SK-N-SH treated with all-trans-retinoic acid at 6 μM for 48 hours (cell line): ENCODE data around the gene GPSM1.

Source experiments
- ARNTL ChIP-seq: fragments of 450-650 bp; formaldehyde crosslinking; IDR thresholded peaks from 2 replicates; pipeline ENCODE4 v1.5.0; 2020; ENCODE audit warnings: low read depth, mild to moderate bottlenecking, moderate library complexity, borderline replicate concordance
- RARB ChIP-seq: fragments of 250-450 bp; sonication (Bioruptor Pico); IDR thresholded peaks from 2 replicates; pipeline ENCODE4 v1.8.0; 2021; ENCODE audit warnings: mild to moderate bottlenecking, moderate library complexity
- TSHZ2 ChIP-seq: fragments of 250-450 bp; sonication (Bioruptor Pico); IDR thresholded peaks from 2 replicates; pipeline ENCODE4 v1.5.0; 2020; ENCODE audit warnings: mild to moderate bottlenecking, moderate library complexity
- TF ChIP-seq, protein P1 (sequence below): fragments of 250-450 bp; sonication (Bioruptor Pico); IDR thresholded peaks from 2 replicates; pipeline ENCODE4 v1.8.0; 2020; ENCODE audit warnings: mild to moderate bottlenecking, moderate library complexity, borderline replicate concordance
- TF ChIP-seq, protein P2 (sequence below): fragments of 250-450 bp; sonication (Bioruptor Pico); IDR thresholded peaks from 2 replicates; pipeline ENCODE4 v1.5.1; 2020; ENCODE audit warnings: low read depth, mild to moderate bottlenecking, moderate library complexity

DNA sequence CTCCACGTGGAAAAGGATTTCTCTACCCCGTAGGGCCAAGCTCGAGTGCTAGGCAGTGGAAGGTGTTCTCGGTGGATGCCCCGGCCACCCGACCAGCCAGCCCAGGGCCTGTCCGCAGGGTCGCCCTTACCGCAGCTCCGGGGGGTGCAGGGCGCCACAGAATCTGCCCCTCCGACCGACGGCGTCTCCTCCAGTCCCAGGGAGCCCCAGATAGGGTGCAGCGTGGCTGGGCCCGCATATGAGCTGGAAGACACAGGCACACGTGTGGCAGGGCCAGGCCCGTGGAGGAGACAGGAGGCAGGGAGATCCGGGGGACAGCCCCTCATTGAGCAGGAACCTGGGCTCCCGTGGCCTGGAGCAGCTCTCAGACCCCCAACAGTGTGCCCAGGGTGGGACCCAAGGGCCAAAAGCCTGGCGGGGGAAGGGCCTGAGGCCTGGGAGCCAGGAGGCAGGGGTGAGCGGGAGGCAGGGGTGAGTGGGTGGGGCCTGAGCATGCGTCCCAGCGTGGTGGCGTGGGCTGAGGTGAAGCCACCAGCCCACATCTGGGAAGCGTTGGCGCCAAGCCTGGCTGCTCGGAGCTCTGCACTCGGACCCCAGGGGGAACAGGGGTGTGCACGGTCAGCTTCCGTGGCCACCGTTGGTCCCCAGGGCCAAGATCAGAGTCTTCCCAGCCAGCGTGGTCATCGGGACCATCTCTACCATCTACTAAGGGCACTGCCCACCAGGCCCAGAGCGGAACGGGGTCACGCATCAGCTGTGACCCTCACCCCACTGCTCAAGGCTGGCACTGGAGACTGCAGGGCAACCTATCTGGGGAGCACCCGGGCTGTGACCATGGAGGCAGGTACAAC is 45.7 kb upstream of the GPSM1 start:
- TF ChIP-seq ARNTL (CRISPR knock-in tag) (no peak), RARB (no peak), TSHZ2 (no peak)
- TF ChIP-seq, protein P1, sequence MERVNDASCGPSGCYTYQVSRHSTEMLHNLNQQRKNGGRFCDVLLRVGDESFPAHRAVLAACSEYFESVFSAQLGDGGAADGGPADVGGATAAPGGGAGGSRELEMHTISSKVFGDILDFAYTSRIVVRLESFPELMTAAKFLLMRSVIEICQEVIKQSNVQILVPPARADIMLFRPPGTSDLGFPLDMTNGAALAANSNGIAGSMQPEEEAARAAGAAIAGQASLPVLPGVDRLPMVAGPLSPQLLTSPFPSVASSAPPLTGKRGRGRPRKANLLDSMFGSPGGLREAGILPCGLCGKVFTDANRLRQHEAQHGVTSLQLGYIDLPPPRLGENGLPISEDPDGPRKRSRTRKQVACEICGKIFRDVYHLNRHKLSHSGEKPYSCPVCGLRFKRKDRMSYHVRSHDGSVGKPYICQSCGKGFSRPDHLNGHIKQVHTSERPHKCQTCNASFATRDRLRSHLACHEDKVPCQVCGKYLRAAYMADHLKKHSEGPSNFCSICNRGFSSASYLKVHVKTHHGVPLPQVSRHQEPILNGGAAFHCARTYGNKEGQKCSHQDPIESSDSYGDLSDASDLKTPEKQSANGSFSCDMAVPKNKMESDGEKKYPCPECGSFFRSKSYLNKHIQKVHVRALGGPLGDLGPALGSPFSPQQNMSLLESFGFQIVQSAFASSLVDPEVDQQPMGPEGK: no peak
- TF ChIP-seq, protein P2, sequence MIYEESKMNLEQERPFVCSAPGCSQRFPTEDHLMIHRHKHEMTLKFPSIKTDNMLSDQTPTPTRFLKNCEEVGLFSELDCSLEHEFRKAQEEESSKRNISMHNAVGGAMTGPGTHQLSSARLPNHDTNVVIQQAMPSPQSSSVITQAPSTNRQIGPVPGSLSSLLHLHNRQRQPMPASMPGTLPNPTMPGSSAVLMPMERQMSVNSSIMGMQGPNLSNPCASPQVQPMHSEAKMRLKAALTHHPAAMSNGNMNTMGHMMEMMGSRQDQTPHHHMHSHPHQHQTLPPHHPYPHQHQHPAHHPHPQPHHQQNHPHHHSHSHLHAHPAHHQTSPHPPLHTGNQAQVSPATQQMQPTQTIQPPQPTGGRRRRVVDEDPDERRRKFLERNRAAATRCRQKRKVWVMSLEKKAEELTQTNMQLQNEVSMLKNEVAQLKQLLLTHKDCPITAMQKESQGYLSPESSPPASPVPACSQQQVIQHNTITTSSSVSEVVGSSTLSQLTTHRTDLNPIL: no peak
